Activated naive CD4-positive, alpha-beta T cell treated with anti-CD3 and anti-CD28 coated beads, Interleukin-2, amount 10 ng/mL, durations not matched to agents 7 days and 5 days (primary cell): ENCODE results near the gene GNB4.

Source experiments
- CTCF ChIA-PET: fragments of 350-600 bp; sonication (Branson Sonifier 250); formaldehyde crosslinking; loops from one replicate; lab custom pipeline; 2021; ENCODE audit warnings: antibody characterized with exemption; lab: Charles Lee
- DNase-seq: peaks from one replicate; pipeline ENCODE4 v3.0.0-alpha.2; 2020
- H3K27ac Mint-ChIP-seq: one replicate; pipeline ENCODE4 v1.8.0; 2021; ENCODE audit warnings: mild to moderate bottlenecking, moderate library complexity, mixed read lengths
- H3K27me3 Mint-ChIP-seq: one replicate; pipeline ENCODE4 v1.8.0; 2021; ENCODE audit warnings: mild to moderate bottlenecking, mixed read lengths
- H3K36me3 Mint-ChIP-seq: one replicate; pipeline ENCODE4 v1.8.0; 2021; ENCODE audit warnings: mixed read lengths
- H3K4me1 Mint-ChIP-seq: one replicate; pipeline ENCODE4 v1.8.0; 2021; ENCODE audit warnings: mixed read lengths
- H3K4me3 Mint-ChIP-seq: one replicate; pipeline ENCODE4 v1.8.0; 2021; ENCODE audit warnings: mild to moderate bottlenecking, moderate library complexity, mixed read lengths
- H3K9me3 Mint-ChIP-seq: one replicate; pipeline ENCODE4 v1.8.0; 2021; ENCODE audit warnings: mixed read lengths

GNB4 gene

DNA sequence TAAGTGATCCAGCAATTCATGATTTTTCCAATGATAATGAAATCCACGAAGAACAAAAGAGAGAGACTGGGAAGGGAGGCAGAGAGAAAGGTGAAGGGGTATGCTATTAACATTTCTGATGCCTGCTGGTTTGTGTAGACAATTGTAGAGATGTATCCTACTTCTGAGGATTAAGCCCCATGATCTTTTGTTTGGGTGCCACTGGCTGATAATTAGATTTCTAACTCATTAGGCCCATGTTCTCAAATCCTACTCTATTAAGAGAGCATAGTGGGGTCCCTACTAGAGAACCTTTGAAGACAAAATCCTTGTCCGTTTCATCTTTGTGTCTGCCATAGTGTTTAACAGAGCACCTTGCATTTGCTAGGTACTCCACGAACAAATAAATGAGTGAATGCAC is 2.7 kb upstream of the GNB4 start:
- H3K27ac Mint-ChIP-seq, result no peak overlapping the region
- no peaks in the 10 kb centered on the region for H3K36me3 Mint-ChIP-seq
- DNase-seq, result no peak
- CTCF ChIA-PET, result interaction anchor here (1.3 kb wide), 1 partner anchor 9 kb away, joined by 4 read pairs; no protein-coding TSS in a partner anchor
- peaks cover 26% of the 10 kb centered on the region for H3K4me1 Mint-ChIP-seq
- H3K27me3 Mint-ChIP-seq, result peaks cover 44% of the 10 kb centered on the region
- no peaks in the 10 kb centered on the region for H3K9me3 Mint-ChIP-seq
- no peak overlapping the region for H3K4me3 Mint-ChIP-seq

DNA sequence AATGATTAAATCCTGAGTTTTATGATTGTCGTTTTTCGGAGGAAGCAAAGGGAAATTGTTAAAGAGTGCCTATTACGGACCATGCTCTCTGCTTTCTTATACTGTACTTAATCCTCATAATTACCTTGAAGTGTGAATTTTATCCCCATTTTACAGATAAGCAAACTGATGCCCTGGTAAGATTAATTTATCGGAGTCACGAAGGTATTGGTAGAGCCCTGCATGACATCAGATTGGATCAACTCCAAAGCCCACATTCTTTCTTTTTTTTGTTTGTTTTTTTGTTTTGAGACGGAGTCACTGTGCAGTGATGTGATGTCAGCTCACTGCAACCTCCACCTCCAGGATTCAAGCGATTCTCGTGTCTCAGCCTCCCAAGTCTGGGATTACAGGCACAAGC is 1.6 kb upstream of the GNB4 start:
- Mint-ChIP-seq H3K4me3 (no peak overlapping the region), H3K27ac (no peak overlapping the region), H3K4me1 (peaks cover 26% of the 10 kb centered on the region), H3K36me3 (no peaks in the 10 kb centered on the region), H3K27me3 (peaks cover 55% of the 10 kb centered on the region), H3K9me3 (no peaks in the 10 kb centered on the region)
- DNase-seq, result no peak
- CTCF ChIA-PET, result interaction anchor here (1.3 kb wide), 1 partner anchor 10 kb away, joined by 4 read pairs; no protein-coding TSS in a partner anchor

DNA sequence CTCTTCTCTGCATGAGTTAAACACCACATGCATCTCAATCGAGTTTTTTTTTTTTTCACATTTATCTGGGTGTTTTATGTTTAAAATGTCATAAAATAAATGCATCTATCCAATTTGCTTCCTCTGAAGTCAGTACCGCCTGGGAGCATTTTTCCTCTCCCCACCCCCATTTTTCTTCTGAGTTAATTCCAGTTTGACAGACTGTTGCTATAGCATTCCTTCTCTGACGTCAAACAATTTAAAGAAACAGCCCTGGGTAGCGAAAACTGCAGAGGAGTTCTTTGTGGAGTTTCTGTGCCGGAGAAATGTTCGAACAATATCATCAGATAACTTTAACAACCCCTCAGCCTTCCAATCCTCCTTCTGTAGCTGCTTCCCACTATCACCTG is 900 bp upstream of the GNB4 start:
- Mint-ChIP-seq H3K27ac (no peak overlapping the region), H3K9me3 (no peaks in the 10 kb centered on the region), H3K36me3 (no peaks in the 10 kb centered on the region), H3K27me3 (peaks cover 58% of the 10 kb centered on the region), H3K4me1 (peaks cover 26% of the 10 kb centered on the region), H3K4me3 (peak overlapping the region; percentile 78)
- DNase-seq, result no peak
- CTCF ChIA-PET, result no interaction called here

DNA sequence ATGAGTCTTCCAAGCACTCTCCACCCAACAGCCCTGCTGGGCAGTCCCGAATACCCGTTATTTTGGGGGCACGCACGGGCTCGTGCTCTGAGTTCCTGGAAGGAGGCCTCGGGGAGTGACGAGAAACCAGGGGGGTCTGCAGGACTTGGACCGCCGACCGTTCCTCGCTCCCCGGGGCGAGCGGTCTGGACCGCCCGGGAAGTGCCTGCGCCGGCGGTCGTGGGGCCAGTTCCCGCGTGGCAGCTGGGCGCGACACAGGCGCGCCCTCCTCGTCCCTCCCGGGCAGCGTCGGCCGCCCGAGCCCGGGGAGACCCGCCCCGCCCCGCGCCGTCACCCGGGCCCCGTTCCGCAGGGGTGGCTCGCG is 387 bp downstream of the GNB4 start:
- no peaks in the 10 kb centered on the region for H3K9me3 Mint-ChIP-seq
- H3K36me3 Mint-ChIP-seq, result no peaks in the 10 kb centered on the region
- H3K27me3 Mint-ChIP-seq, result peaks cover 59% of the 10 kb centered on the region
- no peak overlapping the region for H3K27ac Mint-ChIP-seq
- CTCF ChIA-PET, result no interaction called here
- peak overlapping the region; percentile 78 for H3K4me3 Mint-ChIP-seq
- peaks cover 26% of the 10 kb centered on the region for H3K4me1 Mint-ChIP-seq
- DNase-seq, result no peak

DNA sequence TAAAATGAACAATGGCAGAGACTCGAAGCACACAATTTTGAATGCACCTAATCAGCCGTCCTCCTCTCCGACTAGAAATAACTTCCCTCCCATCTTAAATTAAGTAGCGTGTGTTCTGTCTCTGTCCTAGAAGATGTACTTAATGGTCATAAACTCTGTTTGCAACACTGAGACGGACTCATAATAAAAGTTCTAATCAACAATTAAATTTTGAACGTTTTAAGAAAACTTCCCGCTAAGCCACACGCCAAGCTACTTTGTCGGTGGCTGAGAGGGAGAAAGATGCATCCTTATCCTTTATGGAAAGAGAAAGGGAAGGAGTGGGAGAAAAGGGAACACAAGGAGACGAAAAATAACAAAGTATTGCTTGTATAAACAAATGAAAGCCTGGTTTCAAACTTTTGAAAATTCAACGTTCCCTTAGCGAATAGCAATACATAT is 989 bp downstream of the GNB4 start:
- Mint-ChIP-seq H3K9me3 (no peaks in the 10 kb centered on the region), H3K4me3 (peak overlapping the region; percentile 78), H3K27ac (no peak overlapping the region), H3K36me3 (no peaks in the 10 kb centered on the region), H3K27me3 (peaks cover 53% of the 10 kb centered on the region), H3K4me1 (peaks cover 26% of the 10 kb centered on the region)
- DNase-seq, result no peak
- CTCF ChIA-PET, result interaction anchor here (1.2 kb wide), 1 partner anchor 13 kb away, joined by 4 read pairs; no protein-coding TSS in a partner anchor

DNA sequence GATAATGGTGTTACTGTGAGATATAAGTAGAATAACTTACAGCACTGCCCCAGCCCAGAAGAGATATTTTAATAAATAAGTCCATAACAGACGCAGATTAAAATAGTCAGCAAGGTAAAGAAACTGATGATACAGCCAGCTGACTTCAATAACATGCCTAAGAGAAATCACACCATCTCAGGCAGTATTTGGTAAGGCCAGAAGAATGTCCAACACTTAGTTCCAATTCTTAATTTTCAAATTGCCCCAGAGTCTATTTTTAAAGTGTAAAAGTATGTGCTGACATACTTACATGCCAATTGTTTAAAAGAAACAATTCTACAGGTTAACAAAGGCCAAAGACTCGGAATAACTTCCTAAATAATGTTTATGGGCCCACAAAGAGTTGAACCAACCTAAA is 1.6 kb downstream of the GNB4 start:
- Mint-ChIP-seq H3K27ac (no peak overlapping the region), H3K4me3 (no peak overlapping the region), H3K27me3 (peaks cover 49% of the 10 kb centered on the region), H3K36me3 (no peaks in the 10 kb centered on the region), H3K9me3 (no peaks in the 10 kb centered on the region), H3K4me1 (peaks cover 26% of the 10 kb centered on the region)
- DNase-seq, result no peak
- CTCF ChIA-PET, result interaction anchor here (1.2 kb wide), 1 partner anchor 14 kb away, joined by 4 read pairs; no protein-coding TSS in a partner anchor

DNA sequence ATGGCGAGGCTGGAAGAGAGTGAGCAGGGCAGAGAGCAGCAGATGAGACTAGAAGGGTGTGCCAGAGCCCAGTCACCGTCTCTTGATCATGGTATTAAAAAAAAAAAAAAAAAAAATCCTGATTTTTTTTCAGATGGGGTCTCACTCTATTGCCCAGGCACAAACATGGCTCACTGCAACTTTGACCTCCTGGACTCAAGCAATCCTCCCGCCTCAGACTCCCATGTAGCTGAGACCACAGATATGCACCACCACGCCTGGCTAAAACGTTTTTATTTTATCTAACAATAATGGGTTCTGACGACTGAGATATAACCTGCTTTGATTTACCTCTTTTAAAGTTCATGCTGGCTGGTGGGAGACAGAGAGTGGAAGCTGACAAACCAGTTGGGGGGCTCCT is 4.0 kb downstream of the GNB4 start:
- Mint-ChIP-seq H3K4me1 (peaks cover 25% of the 10 kb centered on the region), H3K9me3 (no peaks in the 10 kb centered on the region), H3K27me3 (peaks cover 43% of the 10 kb centered on the region), H3K36me3 (no peaks in the 10 kb centered on the region), H3K4me3 (no peak overlapping the region), H3K27ac (no peak overlapping the region)
- CTCF ChIA-PET, result interaction anchor here (0.6 to 3.2 kb wide), 3 partner anchors 13 to 111 kb away, joined by 3 to 10 read pairs (median 9); no protein-coding TSS in a partner anchor
- DNase-seq, result no peak

DNA sequence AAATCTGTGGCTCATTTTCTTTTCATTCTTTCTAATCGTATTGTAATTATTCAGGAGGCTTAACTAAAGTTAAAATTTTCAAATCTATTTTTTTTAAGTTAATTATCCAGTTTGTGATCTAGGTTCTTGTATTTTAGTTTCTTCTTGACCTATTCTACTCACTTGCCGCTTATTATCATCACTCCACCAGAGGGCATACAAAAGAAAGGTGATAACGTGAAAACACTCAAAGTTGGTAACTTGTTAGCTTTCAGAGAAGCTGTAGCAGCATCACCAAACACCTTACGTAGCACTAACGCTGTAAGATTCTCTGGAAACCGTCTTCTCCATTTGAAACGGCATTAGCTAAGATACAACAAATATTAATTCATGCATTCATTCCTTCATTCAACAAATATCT is 4.8 kb downstream of the GNB4 start:
- Mint-ChIP-seq H3K27me3 (peaks cover 36% of the 10 kb centered on the region), H3K4me3 (no peak overlapping the region), H3K9me3 (no peaks in the 10 kb centered on the region), H3K27ac (no peak overlapping the region), H3K4me1 (peaks cover 17% of the 10 kb centered on the region), H3K36me3 (no peaks in the 10 kb centered on the region)
- no peak for DNase-seq
- CTCF ChIA-PET, result interaction anchor here (0.7 to 3.2 kb wide), 4 partner anchors 12 to 112 kb away, joined by 3 to 10 read pairs (median 6); no protein-coding TSS in a partner anchor

DNA sequence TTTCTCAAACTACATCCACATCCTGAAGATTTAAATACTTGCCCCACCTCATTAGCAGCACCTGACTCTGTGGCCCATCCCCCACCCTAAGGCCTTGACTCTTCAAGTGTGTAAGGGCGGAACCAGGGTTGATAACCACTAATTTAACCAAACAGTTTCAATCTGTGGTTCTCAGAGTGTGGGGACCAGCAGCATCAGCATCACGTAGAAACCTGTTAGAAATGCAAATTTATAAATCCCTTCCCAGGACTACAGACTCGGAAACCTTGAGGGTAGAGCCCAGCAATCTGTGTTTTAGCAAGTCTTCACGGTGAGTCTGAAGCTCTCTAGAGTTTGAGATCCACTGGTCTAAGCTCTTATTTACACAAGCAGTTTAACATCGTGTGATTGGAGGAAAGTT is 12.4 kb downstream of the GNB4 start:
- CTCF ChIA-PET, result no interaction called here

DNA sequence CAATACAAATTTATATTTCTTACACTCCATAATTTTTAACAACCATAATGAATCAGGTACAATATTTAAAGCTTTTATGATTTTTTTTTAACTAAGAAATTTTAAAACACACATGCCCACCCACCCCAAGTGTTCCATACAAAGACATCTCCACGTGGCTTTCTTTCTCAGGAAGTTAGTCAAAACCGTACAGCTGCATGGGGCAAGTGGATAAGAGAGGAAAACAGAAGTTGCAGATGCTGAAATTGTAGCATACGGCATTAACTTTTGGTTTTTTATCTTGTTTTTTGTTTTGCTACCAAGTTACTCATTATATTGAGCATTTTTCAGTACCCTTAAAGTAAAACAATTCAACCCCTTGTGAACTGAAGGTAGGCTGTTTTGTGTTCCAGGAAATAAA is 14.8 kb downstream of the GNB4 start:
- H3K9me3 Mint-ChIP-seq, result no peaks in the 10 kb centered on the region
- no peak overlapping the region for H3K4me3 Mint-ChIP-seq
- no peak overlapping the region for H3K27ac Mint-ChIP-seq
- peaks cover 3% of the 10 kb centered on the region for H3K4me1 Mint-ChIP-seq
- CTCF ChIA-PET, result interaction anchor here (3.2 kb wide), 1 partner anchor 9 kb away, joined by 10 read pairs; no protein-coding TSS in a partner anchor
- peaks cover 16% of the 10 kb centered on the region for H3K27me3 Mint-ChIP-seq
- DNase-seq, result no peak
- no peaks in the 10 kb centered on the region for H3K36me3 Mint-ChIP-seq

More for the DNA sequence above, 12.4 kb downstream of the GNB4 start:
- no peak for DNase-seq
- Mint-ChIP-seq H3K9me3 (no peaks in the 10 kb centered on the region), H3K4me3 (no peak overlapping the region), H3K27ac (no peak overlapping the region), H3K36me3 (no peaks in the 10 kb centered on the region), H3K27me3 (peaks cover 7% of the 10 kb centered on the region), H3K4me1 (peaks cover 3% of the 10 kb centered on the region)

DNA sequence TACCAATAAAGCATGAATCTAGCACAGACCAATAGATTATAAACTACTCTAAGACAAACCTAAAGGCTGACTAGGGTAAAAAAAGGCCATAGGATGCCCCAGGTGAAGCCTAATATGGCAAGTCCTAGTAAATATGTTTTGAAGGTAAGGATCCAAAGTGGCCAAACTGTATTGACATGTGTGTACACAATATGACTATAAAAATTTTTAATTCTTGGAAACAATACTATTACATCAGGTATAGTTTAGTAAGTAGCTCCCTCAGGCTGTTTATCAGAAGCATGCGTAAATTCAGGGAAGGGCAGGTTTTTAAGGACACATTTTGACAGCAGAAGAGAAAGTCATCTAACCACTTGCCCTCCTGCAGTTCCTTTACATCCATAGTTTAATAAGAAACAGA is 18.8 kb downstream of the GNB4 start:
- Mint-ChIP-seq H3K4me1 (no peaks in the 10 kb centered on the region), H3K4me3 (no peak overlapping the region), H3K9me3 (no peaks in the 10 kb centered on the region), H3K27me3 (peaks cover 16% of the 10 kb centered on the region), H3K36me3 (no peaks in the 10 kb centered on the region), H3K27ac (no peak overlapping the region)
- CTCF ChIA-PET, result no interaction called here
- no peak for DNase-seq

DNA sequence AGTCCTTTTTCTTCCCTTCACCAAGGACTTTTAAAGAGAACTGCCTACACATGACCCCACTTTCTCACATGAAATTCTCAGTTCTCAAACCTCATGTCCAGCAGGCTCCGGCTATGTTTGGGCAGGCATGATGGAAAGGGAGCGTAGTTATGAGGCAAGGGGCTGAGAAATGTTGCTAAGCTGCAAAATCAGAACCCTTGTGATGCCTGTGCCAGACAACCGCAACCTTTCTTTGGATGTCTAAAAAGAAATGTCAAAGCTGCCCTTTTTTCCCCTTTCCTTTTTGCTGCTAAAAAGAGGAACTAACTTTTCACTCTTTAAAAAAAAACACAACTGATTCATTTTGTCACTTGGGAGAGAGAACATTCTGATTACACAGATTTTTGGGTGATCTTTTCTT is 19.2 kb downstream of the GNB4 start:
- H3K9me3 Mint-ChIP-seq, result no peaks in the 10 kb centered on the region
- no peaks in the 10 kb centered on the region for H3K36me3 Mint-ChIP-seq
- H3K27me3 Mint-ChIP-seq, result peaks cover 16% of the 10 kb centered on the region
- H3K4me3 Mint-ChIP-seq, result no peak overlapping the region
- H3K27ac Mint-ChIP-seq, result no peak overlapping the region
- no peaks in the 10 kb centered on the region for H3K4me1 Mint-ChIP-seq
- no peak for DNase-seq
- CTCF ChIA-PET, result no interaction called here

DNA sequence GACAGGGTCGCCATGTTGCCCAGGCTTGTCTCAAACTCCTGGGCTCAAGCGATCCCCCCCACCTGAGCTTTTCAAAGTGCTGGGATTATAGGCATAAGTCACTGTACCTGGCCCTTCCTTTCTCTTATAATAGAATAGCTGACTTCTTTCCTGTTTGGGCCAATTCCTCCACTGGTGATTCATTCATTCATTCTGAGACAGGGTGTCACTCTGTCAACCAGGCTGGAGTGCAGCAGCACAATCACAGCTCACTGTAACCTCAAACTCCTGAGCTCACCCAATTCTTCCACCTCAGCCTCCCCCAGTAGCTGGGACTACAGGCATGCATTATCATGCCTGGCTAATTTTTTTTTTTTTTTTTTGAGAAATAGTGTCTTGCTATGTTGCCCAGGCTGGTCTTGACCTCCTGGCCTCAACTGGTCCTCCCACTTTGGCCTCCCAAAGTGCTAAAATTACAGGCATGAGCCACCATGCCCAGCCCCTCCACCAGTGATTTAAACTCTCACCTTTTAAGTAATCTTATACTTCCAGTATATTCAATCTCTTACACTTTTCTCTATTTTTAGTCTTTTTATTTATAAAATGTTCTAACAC is 20.9 kb downstream of the GNB4 start:
- H3K27me3 Mint-ChIP-seq, result peaks cover 16% of the 10 kb centered on the region
- DNase-seq, result no peak
- no peaks in the 10 kb centered on the region for H3K9me3 Mint-ChIP-seq
- H3K36me3 Mint-ChIP-seq, result no peaks in the 10 kb centered on the region
- no peaks in the 10 kb centered on the region for H3K4me1 Mint-ChIP-seq
- CTCF ChIA-PET, result no interaction called here
- no peak overlapping the region for H3K27ac Mint-ChIP-seq
- no peak overlapping the region for H3K4me3 Mint-ChIP-seq

DNA sequence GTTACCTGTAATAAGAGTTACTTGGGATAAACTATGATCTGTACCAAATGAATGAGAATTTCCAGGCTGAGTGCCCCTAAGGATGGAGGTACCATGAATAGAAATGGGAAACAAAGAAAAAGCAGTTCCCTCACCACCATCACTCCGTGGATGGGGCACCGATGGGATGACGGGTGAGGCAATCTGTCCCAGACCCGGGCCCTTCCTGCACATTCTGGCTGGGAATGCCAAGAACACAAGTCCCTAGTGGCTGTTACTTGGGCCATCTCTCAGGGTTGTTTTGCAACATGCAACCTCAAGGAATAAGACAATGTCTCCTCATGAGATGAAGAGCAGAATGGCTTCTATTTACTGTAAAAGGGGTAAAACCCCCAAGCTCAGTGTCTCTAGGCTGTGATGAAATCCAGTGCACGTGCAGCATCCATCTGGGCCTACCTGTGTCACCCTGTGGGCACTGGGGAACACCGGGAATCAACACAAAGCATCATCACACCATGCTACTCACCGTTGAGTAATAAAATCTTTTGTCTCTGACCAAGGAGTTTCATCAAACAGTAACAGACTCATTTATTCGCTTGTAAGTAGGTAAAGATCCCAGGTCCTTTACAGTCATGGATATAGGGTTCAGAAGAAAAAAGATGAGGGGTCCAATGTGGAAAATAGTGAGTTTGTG is 22.3 kb downstream of the GNB4 start:
- no peaks in the 10 kb centered on the region for H3K9me3 Mint-ChIP-seq
- no peaks in the 10 kb centered on the region for H3K4me1 Mint-ChIP-seq
- peaks cover 11% of the 10 kb centered on the region for H3K27me3 Mint-ChIP-seq
- H3K4me3 Mint-ChIP-seq, result no peak overlapping the region
- no peak overlapping the region for H3K27ac Mint-ChIP-seq
- DNase-seq, result no peak
- H3K36me3 Mint-ChIP-seq, result no peaks in the 10 kb centered on the region
- CTCF ChIA-PET, result no interaction called here

DNA sequence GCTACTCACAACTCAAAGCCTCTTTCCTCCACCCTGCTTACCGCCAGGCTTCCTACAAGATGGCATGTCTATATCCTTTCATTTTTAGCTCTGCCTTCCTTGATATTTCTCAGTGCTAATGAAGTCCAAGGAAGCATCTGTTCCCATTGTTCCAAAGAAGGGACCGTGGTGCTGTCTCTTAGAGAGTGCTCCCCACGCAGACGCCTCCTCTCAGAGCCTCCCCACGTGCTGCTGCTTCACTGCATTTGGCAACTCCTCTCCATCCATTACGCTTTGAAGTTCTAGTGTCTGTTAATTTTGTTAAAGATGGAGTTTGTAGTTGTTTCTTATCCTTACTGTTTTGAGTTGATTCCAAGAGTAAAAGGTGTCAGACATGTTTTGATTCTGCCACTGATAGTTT is 26.2 kb downstream of the GNB4 start:
- DNase-seq, result no peak
- no peak overlapping the region for H3K27ac Mint-ChIP-seq
- no peaks in the 10 kb centered on the region for H3K9me3 Mint-ChIP-seq
- H3K27me3 Mint-ChIP-seq, result no peaks in the 10 kb centered on the region
- no peak overlapping the region for H3K4me3 Mint-ChIP-seq
- H3K36me3 Mint-ChIP-seq, result no peaks in the 10 kb centered on the region
- H3K4me1 Mint-ChIP-seq, result no peaks in the 10 kb centered on the region
- CTCF ChIA-PET, result no interaction called here
